ENCODE measurements around the gene KLHDC4.

Gene KLHDC4

GRCh38 chr16:87698676-87699199, 67.0 kb downstream of the KLHDC4 start:
- no peak for DNase-seq (ENCODE audit: low read depth)

DNA sequence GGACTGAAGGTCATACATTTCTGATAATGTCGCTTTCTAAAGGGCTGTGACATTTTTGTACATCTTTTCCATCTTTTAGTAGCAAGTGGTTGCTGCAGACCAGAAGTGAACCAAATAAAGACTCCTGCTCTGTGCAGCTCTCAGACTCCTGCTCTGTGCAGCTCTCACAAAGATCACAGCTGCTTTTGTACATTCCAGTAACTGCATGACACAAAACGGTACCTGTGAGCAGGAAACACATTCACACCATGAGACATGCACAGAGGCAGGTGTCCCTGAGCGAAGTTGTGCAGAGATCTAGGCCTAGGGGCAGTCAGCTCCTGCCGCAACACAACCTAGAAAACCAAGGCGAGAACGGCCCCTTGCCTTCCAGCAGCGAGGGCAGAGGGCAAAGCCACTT, 67.5 kb downstream of the KLHDC4 start:
- no peak for DNase-seq (ENCODE audit: low read depth)

DNA sequence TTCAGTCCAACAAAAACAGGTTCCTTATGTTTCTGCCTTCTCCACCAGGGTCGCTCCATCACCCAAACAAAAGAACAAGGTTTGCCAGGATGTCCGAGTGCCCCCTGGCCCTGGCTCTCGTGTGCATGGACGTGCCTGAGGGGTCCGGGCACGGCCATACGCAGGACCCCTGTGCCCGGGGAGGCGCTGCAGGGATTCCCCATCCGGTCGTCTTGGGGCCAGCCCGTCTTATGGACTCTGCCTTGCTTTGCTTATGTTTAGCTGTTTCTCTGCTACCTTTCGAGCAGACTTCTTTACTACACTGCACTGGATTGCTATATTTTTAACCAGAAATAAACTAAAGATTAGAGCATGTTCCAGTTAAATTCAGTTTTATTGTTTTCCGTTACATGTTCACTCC, 68.0 kb downstream of the KLHDC4 start:
- no peak for DNase-seq (ENCODE audit: low read depth)

DNA sequence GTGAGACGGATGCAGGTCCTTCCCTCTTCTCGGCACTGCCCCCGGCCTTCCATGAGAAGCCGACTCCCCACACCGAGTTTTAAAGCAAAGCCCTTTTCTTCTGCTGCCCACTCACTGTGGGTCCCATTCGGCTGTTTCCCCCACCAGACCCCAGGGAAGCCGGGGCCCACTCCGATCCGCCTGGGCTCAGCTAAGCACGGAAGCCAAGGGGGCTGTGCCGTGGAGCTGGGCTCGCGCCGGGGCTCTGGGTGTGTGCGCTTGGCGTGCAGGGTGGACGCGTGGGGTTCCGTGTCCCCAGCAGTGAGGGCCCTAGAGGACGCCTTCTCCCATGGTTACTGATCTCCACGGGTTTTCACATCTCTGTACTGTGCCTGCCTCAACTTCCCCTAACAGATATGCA, 68.5 kb downstream of the KLHDC4 start:
- no peak for DNase-seq (ENCODE audit: low read depth)

- DNase-seq (ENCODE audit: low read depth) = no peak
These were observed 69.1 kb downstream of the KLHDC4 start for GRCh38 chr16:87696726-87697125.

DNA sequence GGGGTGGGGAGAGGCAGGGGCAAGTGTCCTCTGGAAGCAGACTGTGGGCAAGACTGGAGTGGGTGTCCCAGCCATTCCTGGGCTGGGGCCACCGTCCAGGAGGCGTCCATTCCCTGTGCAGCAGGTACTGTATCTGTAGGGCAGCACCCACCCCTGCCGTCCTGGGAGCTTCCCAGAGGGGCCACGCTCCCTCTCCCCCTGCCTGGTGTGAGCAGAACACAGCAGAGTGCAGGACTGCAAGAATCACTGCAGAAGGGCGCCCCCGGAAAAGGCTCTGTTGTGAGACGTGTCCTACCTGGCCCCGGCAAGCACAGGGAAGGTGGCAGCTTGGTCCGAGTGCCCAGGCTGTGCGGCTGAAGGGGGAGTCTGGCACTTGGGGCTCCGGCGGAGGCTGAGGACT, 70.3 kb downstream of the KLHDC4 start:
- no peak for DNase-seq (ENCODE audit: low read depth)

- DNase-seq (ENCODE audit: low read depth) = no peak
These were observed 71.2 kb downstream of the KLHDC4 start for GRCh38 chr16:87694441-87695125.

DNA sequence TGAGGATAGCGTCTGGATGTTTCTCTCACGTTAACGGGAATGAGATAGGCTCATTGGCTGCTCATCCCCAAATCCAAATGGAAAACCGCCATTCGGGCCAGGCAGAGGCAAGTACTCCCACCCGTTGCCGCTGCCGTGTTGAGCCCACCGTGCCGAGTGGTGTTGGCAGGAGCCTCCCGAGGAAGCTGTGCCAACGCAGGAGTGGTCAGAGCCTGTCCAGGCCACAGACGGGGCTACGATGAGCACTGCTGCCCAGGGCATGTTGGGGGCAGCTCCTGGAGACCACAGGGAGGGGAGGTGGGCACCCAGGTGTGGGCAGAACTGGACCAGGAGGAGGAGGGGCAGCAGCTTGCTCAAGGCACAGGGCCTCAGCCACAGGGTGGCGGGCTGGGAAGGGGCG, 72.0 kb downstream of the KLHDC4 start:
- DNase-seq (ENCODE audit: low read depth) = no peak

DNA sequence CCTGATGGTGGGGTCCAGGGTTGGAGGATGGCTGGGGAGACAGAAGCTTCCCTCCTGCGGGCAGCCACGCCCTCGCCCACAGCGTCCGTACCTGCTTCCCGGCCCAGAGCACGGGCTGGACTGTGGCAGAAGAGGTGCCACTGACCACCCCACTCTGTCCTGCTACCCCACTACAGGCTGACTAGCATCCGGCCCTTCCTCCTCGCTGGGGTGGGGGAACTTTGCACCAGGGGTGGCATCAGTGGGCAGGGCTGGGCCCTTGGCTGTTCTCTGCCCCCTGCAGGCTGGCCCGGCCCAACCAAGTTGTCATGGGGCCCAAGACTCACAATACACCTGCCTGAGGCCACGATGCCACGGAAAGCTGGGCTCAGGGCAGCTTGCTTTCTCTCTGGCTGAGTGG, 73.0 kb downstream of the KLHDC4 start:
- DNase-seq (ENCODE audit: low read depth) = no peak

GRCh38 chr16:87692176-87692575, 73.6 kb downstream of the KLHDC4 start:
- DNase-seq (ENCODE audit: low read depth) = no peak

DNA sequence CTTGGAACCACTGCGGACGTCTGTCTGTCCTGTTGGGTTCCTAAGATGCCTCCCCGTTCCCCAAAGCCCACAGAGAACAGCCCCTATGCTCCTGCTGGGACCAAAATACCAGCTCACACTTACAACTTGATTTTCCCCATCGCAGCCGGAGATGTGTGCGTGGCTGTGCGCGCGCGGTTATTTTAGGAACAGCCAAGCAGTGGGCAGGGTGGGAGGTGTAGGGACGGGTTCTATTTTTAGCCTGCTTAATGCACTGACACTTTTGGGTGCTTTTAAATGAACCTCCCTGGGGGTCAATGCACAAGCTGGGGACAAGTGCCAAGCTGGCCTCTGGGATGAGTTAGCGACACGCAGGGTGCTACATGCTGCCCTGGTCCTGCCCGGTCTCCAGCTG, 74.1 kb downstream of the KLHDC4 start:
- DNase-seq (ENCODE audit: low read depth) = no peak

- DNase-seq (ENCODE audit: low read depth) = no peak
These were observed 74.7 kb downstream of the KLHDC4 start for GRCh38 chr16:87690911-87691685.

DNA sequence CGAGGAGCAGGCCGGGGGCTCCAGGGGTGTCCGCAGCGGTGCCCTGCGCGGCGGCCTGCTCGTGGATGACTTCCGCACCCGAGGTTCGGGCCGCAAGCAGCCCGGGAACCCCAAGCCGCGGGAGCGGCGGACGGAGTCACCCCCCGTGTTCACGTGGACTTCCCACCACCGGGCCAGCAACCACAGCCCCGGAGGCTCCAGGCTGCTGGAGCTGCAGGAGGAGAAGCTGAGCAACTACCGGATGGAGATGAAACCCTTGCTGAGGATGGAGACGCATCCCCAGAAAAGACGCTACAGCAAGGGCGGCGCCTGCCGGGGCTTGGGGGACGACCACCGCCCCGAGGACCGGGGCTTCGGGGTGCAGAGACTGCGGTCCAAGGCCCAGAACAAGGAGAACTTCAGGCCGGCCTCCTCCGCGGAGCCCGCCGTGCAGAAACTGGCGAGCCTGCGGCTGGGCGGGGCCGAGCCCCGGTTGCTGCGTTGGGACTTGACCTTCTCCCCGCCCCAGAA, 75.8 kb downstream of the KLHDC4 start:
- no peak for DNase-seq (ENCODE audit: low read depth)

- DNase-seq (ENCODE audit: low read depth) = no peak
These were observed 76.6 kb downstream of the KLHDC4 start for GRCh38 chr16:87688876-87689815.

DNA sequence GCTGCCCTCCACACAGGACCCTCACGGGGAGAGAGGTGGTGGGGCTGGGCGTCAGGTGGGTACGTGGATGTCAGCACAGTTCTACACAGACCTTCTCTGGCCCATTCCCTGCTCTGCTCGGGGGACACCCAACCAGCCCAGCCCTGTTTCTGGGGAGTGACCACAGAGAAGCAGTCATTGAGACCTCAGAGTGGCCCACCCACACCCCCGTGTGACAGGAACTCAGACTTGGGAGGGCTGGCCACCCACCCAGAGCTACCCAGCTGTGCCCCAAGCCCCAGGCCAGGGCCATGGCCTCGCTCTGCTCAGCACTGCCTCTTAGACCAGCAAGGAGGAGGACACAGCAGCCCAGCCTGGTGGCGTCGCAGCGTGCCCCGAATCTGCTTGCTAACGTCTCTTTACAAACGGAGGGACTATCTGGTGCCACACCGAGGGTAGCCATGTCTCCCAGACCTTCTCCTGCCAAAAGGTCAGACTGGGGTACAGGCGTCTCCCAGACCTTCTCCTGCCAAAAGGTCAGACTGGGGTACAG, 77.7 kb downstream of the KLHDC4 start:
- no peak for DNase-seq (ENCODE audit: low read depth)

GRCh38 chr16:87687126-87687910, 78.5 kb downstream of the KLHDC4 start:
- no peak for DNase-seq (ENCODE audit: low read depth)

DNA sequence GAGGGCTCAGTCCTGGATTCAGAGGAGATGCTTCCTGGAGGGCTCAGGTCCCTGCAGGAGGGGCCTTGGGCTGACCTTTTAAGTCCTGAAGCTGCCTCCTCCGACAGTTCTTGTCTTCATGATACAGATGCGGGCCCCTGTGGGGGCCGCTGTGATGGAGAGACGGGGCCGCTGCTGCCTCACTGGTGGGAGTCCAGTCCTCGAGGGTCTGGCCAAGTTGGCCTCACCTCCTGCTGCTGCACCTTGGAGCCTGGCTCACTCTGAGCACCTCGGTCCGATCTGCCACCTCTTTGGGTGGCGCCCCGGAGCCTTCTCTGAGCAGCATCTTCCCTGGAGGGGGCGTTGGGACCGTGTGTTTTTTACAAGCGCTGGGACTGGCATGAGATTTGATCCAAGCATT, 79.1 kb downstream of the KLHDC4 start:
- DNase-seq (ENCODE audit: low read depth) = no peak

GRCh38 chr16:87685766-87686165, 80.0 kb downstream of the KLHDC4 start:
- no peak for DNase-seq (ENCODE audit: low read depth)

GRCh38 chr16:87685405-87685755, 80.4 kb downstream of the KLHDC4 start:
- DNase-seq (ENCODE audit: low read depth) = no peak

DNA sequence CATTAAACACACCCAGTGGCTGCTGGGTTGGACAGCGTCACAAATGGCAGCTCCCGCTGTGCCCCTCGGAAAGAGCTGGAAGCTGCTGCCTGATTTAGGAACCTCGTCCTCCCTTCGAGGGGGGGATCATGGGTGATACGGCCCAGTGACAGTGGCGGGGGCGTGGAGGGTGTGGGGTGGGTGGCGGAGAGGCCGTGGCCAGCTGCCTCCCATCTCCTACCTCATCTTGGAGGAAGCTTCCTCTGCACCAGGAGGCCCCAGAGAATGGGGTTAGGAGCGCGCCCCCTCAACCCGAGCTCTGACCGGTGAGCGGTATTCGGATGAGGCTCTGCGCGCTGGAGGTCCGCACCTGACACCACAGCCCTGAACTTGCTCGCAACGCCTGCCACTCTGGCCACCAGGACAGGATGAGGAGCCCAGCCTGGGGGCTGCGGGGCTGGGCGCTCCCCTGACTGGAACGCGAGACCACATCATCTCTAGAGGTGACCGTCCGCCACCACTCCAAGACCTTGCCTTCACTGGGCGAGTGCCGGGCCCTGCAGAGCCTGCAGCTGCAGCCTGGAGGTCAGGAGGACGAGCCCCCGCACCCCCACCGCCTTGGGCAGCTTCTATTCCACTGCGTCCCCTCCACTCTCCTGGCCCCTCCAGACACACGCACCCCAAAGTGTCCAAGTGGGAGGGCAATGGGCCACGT, 80.9 kb downstream of the KLHDC4 start:
- DNase-seq (ENCODE audit: low read depth) = no peak

Data from stimulated activated CD8-positive, alpha-beta memory T cell treated with anti-CD3 and anti-CD28 coated beads, Interleukin-12 subunit alpha, Interleukin-12 subunit beta, amount 100 ng/mL, for 1 hour (primary cell).